HL-60 (cell line): ENCODE results near the gene RPS6KC1.

Experiments
- DNase-seq, 2 experiments: peaks; one replicate each; pipeline ENCODE4 v3.0.0-alpha.2; 2010 to 2020; ENCODE audit warnings: low read depth in 1 of 2, low spot score in 1 of 2
- H3K27ac ChIP-seq: fragments of 250-450 bp; sonication (Bioruptor Pico); replicated peaks from 2 replicates; pipeline ENCODE4 v1.5.1; 2020; ENCODE audit warnings: mild to moderate bottlenecking, moderate library complexity
- H3K27me3 ChIP-seq: fragments of 250-450 bp; sonication (Bioruptor Pico); 2 replicates; pipeline ENCODE4 v1.5.1; 2021; ENCODE audit warnings: mild to moderate bottlenecking, moderate library complexity; ENCODE audit not compliant: insufficient read depth, poor library complexity, severe bottlenecking
- H3K4me3 ChIP-seq: replicated peaks from 2 replicates; pipeline ENCODE4 v1.5.1; 2011; ENCODE audit warnings: mild to moderate bottlenecking, control low read depth, low read length; ENCODE audit not compliant: insufficient read depth
- CTCF ChIP-seq: IDR thresholded peaks from one replicate; pipeline ENCODE4 v1.5.1; 2011; ENCODE audit warnings: low read length, control low read depth, inconsistent platforms; ENCODE audit not compliant: insufficient read depth
- GABPA ChIP-seq: IDR thresholded peaks from 2 replicates; pipeline ENCODE4 v1.6.1; 2012; ENCODE audit warnings: low read depth
- POLR2AphosphoS5 ChIP-seq: IDR thresholded peaks from 2 replicates; pipeline ENCODE4 v1.6.1; 2012; ENCODE audit warnings: low read depth
- REST ChIP-seq: IDR thresholded peaks from 2 replicates; pipeline ENCODE4 v1.6.1; 2012; ENCODE audit warnings: low read depth; ENCODE audit not compliant: insufficient replicate concordance
- SPI1 ChIP-seq: IDR thresholded peaks from 2 replicates; pipeline ENCODE4 v1.6.1; 2012; ENCODE audit warnings: low read depth, mild to moderate bottlenecking, borderline replicate concordance
- long read RNA-seq: library from polyadenylated mRNA; unstranded; transcript quantifications from one replicate; pipeline ENCODE4 v2.0.0, GENCODE V29; 2020

RPS6KC1 gene
- long read RNA-seq, full-length matches to known transcripts, result 4 of 22 reads
- long read RNA-seq, partial matches to known transcripts, result 3 of 22 reads
- long read RNA-seq, other reads (novel, unspliced or antisense), result 15 of 22 reads

- H3K27me3 ChIP-seq, result no peaks in the 10 kb centered on the region
- H3K27ac ChIP-seq, result peak within 1 kb of the TSS; percentile 75
- TF ChIP-seq REST, result no peak
- peak; percentile 82 for TF ChIP-seq SPI1
- peak; percentile 50 for TF ChIP-seq POLR2AphosphoS5
- TF ChIP-seq GABPA, result peak; percentile 97
- TF ChIP-seq CTCF, result no peak
- peak within 1 kb of the TSS; percentile 100 for H3K4me3 ChIP-seq
- peak; percentile 51 to 89 for DNase-seq
Observed at GRCh38 chr1:213051127-213051880, at the start of gene RPS6KC1. TSS of gene RPS6KC1 (plus strand) at chr1:213051241. CDS start at chr1:213051405, 164 bp downstream.

GRCh38 chr1:213003256-213003655 lies 47.8 kb upstream of the RPS6KC1 start:
- H3K27ac ChIP-seq, result no peak overlapping the region
- H3K27me3 ChIP-seq, result no peaks in the 10 kb centered on the region
- DNase-seq, result no peak
- no peak overlapping the region for H3K4me3 ChIP-seq
- TF ChIP-seq REST (no peak), CTCF (no peak)

- DNase-seq, result no peak
- Histone ChIP-seq H3K27ac (peak overlapping the region; percentile 22), H3K27me3 (no peaks in the 10 kb centered on the region), H3K4me3 (no peak overlapping the region)
- TF ChIP-seq SPI1 (no peak), REST (no peak), GABPA (no peak), POLR2AphosphoS5 (no peak), CTCF (no peak)
Observed at GRCh38 chr1:213008564-213008963, 42.5 kb upstream of the RPS6KC1 start.
